Neural cell (in vitro differentiated cells): ENCODE measurements around the gene SMPD1. TPM values are rescaled to one million over a fixed set of nuclear protein-coding genes. Genes with fewer than 3 reads are reported as not detected.

Experiments used
- H2AFZ ChIP-seq: fragments of 200-600, 300-800 bp; sonication (generic), shearing (Covaris generic); 2 replicates; pipeline ENCODE4 v1.6.0; 2014; ENCODE audit warnings: low read depth, mild to moderate bottlenecking, antibody characterized with exemption, low read length, moderate library complexity
- H3F3A ChIP-seq: fragments of 200-600 bp; shearing (Covaris generic); 2 replicates; pipeline ENCODE4 v1.6.1; 2016; ENCODE audit warnings: mild to moderate bottlenecking, moderate library complexity, mixed read lengths, antibody characterized with exemption, low read length; ENCODE audit not compliant: insufficient read depth, poor library complexity, severe bottlenecking
- H3K27ac ChIP-seq: fragments of 200-600, 300-800 bp; sonication (generic), shearing (Covaris generic); 2 replicates; pipeline ENCODE4 v1.5.1; 2014; ENCODE audit warnings: mild to moderate bottlenecking, low read length, moderate library complexity
- H3K27me3 ChIP-seq: fragments of 300-800, 200-600 bp; sonication (generic), shearing (Covaris generic); 2 replicates; pipeline ENCODE4 v1.6.0; 2014; ENCODE audit warnings: mild to moderate bottlenecking, low read depth, low read length, moderate library complexity; ENCODE audit not compliant: insufficient read depth
- H3K36me3 ChIP-seq: fragments of 300-800, 200-600 bp; sonication (generic), shearing (Covaris generic); 2 replicates; pipeline ENCODE4 v1.5.1; 2014; ENCODE audit warnings: mild to moderate bottlenecking, antibody characterized with exemption, low read length, moderate library complexity; ENCODE audit not compliant: insufficient read depth
- H3K4me2 ChIP-seq: fragments of 300-800, 200-600 bp; sonication (generic), shearing (Covaris generic); 2 replicates; pipeline ENCODE4 v1.6.0; 2014; ENCODE audit warnings: mild to moderate bottlenecking, low read length
- H3K4me3 ChIP-seq: fragments of 300-800, 200-600 bp; sonication (generic), shearing (Covaris generic); 2 replicates; pipeline ENCODE4 v1.5.1; 2014; ENCODE audit warnings: mild to moderate bottlenecking, low read length, moderate library complexity
- H3K79me2 ChIP-seq: fragments of 200-600 bp; shearing (Covaris generic); replicated peaks from 2 replicates; pipeline ENCODE4 v1.6.0; 2014; ENCODE audit warnings: mild to moderate bottlenecking, low read length, moderate library complexity; ENCODE audit not compliant: insufficient read depth
- H3K9ac ChIP-seq: fragments of 300-800, 200-600 bp; sonication (generic), shearing (Covaris generic); 2 replicates; pipeline ENCODE4 v1.6.1; 2016; ENCODE audit warnings: mild to moderate bottlenecking, low read length, mixed read lengths
- H3K9me2 ChIP-seq: fragments of 200-600 bp; shearing (Covaris generic); 2 replicates; pipeline ENCODE4 v1.6.1; 2016; ENCODE audit warnings: mild to moderate bottlenecking, low read length, mixed read lengths; ENCODE audit not compliant: insufficient read depth
- H3K9me3 ChIP-seq: fragments of 200-600, 300-800 bp; sonication (generic), shearing (Covaris generic); 2 replicates; pipeline ENCODE4 v1.6.1; 2016; ENCODE audit warnings: mild to moderate bottlenecking, mixed run types, low read length, moderate library complexity, mixed read lengths
- H4K20me1 ChIP-seq: fragments of 200-600 bp; shearing (Covaris generic); 2 replicates; pipeline ENCODE4 v1.6.1; 2016; ENCODE audit warnings: mild to moderate bottlenecking, mixed run types; ENCODE audit not compliant: insufficient read depth
- EP300 ChIP-seq: fragments of 450-650 bp; conservative IDR thresholded peaks from 2 replicates; pipeline ENCODE4 v1.6.1; 2014; ENCODE audit warnings: antibody characterized with exemption, mild to moderate bottlenecking, moderate library complexity; ENCODE audit not compliant: poor library complexity, severe bottlenecking
- EZH2 ChIP-seq: fragments of 200-600, 300-800 bp; shearing (Covaris generic), sonication (generic); IDR thresholded peaks from 2 replicates; pipeline ENCODE4 v1.6.1; 2014; ENCODE audit warnings: antibody characterized with exemption, low read length, borderline replicate concordance, mild to moderate bottlenecking; ENCODE audit not compliant: insufficient read depth, poor library complexity, severe bottlenecking
- MXI1 ChIP-seq: fragments of 450-650 bp; conservative IDR thresholded peaks from 2 replicates; pipeline ENCODE4 v1.6.1; 2014; ENCODE audit warnings: antibody characterized with exemption, mild to moderate bottlenecking; ENCODE audit not compliant: poor library complexity, severe bottlenecking
- POLR2AphosphoS5 ChIP-seq: IDR thresholded peaks from 2 replicates; pipeline ENCODE4 v1.6.1; 2012
- RAD21 ChIP-seq: fragments of 450-650 bp; conservative IDR thresholded peaks from 2 replicates; pipeline ENCODE4 v1.6.1; 2014; ENCODE audit warnings: antibody characterized with exemption, mild to moderate bottlenecking, moderate library complexity
- REST ChIP-seq: IDR thresholded peaks from 2 replicates; pipeline ENCODE4 v1.6.1; 2012; ENCODE audit warnings: borderline replicate concordance
- SMC3 ChIP-seq: fragments of 450-650 bp; conservative IDR thresholded peaks from 2 replicates; pipeline ENCODE4 v1.6.1; 2014; ENCODE audit warnings: antibody characterized with exemption, mild to moderate bottlenecking, moderate library complexity; ENCODE audit not compliant: poor library complexity
- TAF1 ChIP-seq: IDR thresholded peaks from 2 replicates; pipeline ENCODE4 v1.6.1; 2012; ENCODE audit warnings: low read depth
- polyA plus RNA-seq: library from polyadenylated mRNA; depleted of rRNA; stranded (reverse); fragments of >200 nt; gene quantifications from 2 replicates; pipeline ENCODE4 v1.2.3, GENCODE V29; 2014
- TF ChIP-seq, protein P1 (sequence below): fragments of 450-650 bp; IDR thresholded peaks from 2 replicates; pipeline ENCODE4 v1.5.1; 2014; ENCODE audit warnings: antibody characterized with exemption, mild to moderate bottlenecking, moderate library complexity; ENCODE audit not compliant: poor library complexity, severe bottlenecking

The SMPD1 gene
- polyA plus RNA-seq, 1 donor from 2014 or later = 30.0 TPM

GRCh38 chr11:6362185-6362872, 27.9 kb upstream of the SMPD1 start:
- H3K9me3 ChIP-seq = no peaks in the 10 kb centered on the region
- H3K4me3 ChIP-seq = no peak overlapping the region
- no peaks in the 10 kb centered on the region for H3K27me3 ChIP-seq
- H3K27ac ChIP-seq = no peak overlapping the region
- no peak overlapping the region for H3K9ac ChIP-seq
- no peaks in the 10 kb centered on the region for H3K79me2 ChIP-seq
- H2AFZ ChIP-seq = no peak overlapping the region
- no peak overlapping the region for H3K4me2 ChIP-seq
- H4K20me1 ChIP-seq = no peaks in the 10 kb centered on the region
- H3F3A ChIP-seq = no peaks in the 10 kb centered on the region
- no peaks in the 10 kb centered on the region for H3K9me2 ChIP-seq
- no peak for TF ChIP-seq EP300
- no peak for TF ChIP-seq MXI1
- TF ChIP-seq REST = no peak
- TF ChIP-seq RAD21 = no peak
- TF ChIP-seq, protein P1, sequence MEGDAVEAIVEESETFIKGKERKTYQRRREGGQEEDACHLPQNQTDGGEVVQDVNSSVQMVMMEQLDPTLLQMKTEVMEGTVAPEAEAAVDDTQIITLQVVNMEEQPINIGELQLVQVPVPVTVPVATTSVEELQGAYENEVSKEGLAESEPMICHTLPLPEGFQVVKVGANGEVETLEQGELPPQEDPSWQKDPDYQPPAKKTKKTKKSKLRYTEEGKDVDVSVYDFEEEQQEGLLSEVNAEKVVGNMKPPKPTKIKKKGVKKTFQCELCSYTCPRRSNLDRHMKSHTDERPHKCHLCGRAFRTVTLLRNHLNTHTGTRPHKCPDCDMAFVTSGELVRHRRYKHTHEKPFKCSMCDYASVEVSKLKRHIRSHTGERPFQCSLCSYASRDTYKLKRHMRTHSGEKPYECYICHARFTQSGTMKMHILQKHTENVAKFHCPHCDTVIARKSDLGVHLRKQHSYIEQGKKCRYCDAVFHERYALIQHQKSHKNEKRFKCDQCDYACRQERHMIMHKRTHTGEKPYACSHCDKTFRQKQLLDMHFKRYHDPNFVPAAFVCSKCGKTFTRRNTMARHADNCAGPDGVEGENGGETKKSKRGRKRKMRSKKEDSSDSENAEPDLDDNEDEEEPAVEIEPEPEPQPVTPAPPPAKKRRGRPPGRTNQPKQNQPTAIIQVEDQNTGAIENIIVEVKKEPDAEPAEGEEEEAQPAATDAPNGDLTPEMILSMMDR = no peak
- no peak for TF ChIP-seq POLR2AphosphoS5
- no peak for TF ChIP-seq SMC3
- TF ChIP-seq EZH2 = no peak
- H3K36me3 ChIP-seq = no peaks in the 10 kb centered on the region

- TF ChIP-seq SMC3 = peak; percentile 88
- TF ChIP-seq RAD21 = peak; percentile 84
- TF ChIP-seq TAF1 = no peak
- TF ChIP-seq, protein P1 = peak; percentile 85
- TF ChIP-seq EP300 = no peak
- Histone ChIP-seq H3K79me2 (no peaks in the 10 kb centered on the region), H3K9me2 (no peaks in the 10 kb centered on the region), H3K36me3 (no peaks in the 10 kb centered on the region), H4K20me1 (no peaks in the 10 kb centered on the region), H3K27ac (no peak overlapping the region), H3K9ac (no peak overlapping the region), H3K4me2 (no peak overlapping the region), H3K4me3 (no peak overlapping the region), H2AFZ (no peak overlapping the region), H3K9me3 (no peaks in the 10 kb centered on the region), H3F3A (no peaks in the 10 kb centered on the region), H3K27me3 (no peaks in the 10 kb centered on the region)
Observed at GRCh38 chr11:6362873-6363678, 27.2 kb upstream of the SMPD1 start.
